Lower lobe of right lung (tissue), 2 donors: ENCODE data around the gene GUCA2B. TPM values are rescaled to one million over a fixed set of nuclear protein-coding genes. Genes with fewer than 3 reads are reported as not detected.

Source experiments
- ATAC-seq, 2 donors: fragments of 200-7000 bp; cut with Tn5 transposase; one replicate each; pipeline ENCODE4 v1.9.1; 2020 to 2022; ENCODE audit warnings: mild to moderate bottlenecking in 2 of 2, moderate library complexity in 2 of 2
- DNase-seq: peaks from one replicate; pipeline ENCODE4 v3.0.0-alpha.2; 2020
- H3K27ac ChIP-seq: fragments of 200-600 bp; one replicate; pipeline ENCODE4 v1.8.0; 2022
- H3K27me3 ChIP-seq: fragments of 200-600 bp; one replicate; pipeline ENCODE4 v1.8.0; 2022; ENCODE audit warnings: low read depth
- H3K36me3 ChIP-seq: fragments of 200-600 bp; one replicate; pipeline ENCODE4 v1.8.0; 2022; ENCODE audit warnings: mild to moderate bottlenecking
- H3K4me1 ChIP-seq: fragments of 200-600 bp; one replicate; pipeline ENCODE4 v1.8.0; 2022
- H3K4me3 ChIP-seq: fragments of 200-600 bp; one replicate; pipeline ENCODE4 v1.8.0; 2022; ENCODE audit warnings: mild to moderate bottlenecking
- H3K9me3 ChIP-seq: fragments of 200-600 bp; one replicate; pipeline ENCODE4 v1.8.0; 2022
- intact Hi-C: fragments of 100-400 bp; cut with DNase I; formaldehyde crosslinking; loops from one replicate; pipeline ENCODE4 v1.11.0; 2022
- total RNA-seq: library from RNA; stranded (reverse); fragmentation: NEBNext Ultra II Directional; extraction: Animal tissue kit (Norgen Biotek cat#: 25700); gene quantifications from one replicate; pipeline ENCODE4 v1.2.1, GENCODE V29; 2021
- TF ChIP-seq, protein P1 (sequence below): fragments of 200-600 bp; IDR thresholded peaks from one replicate; pipeline ENCODE4 v1.8.0; 2022; ENCODE audit warnings: antibody characterized with exemption, mild to moderate bottlenecking
- donor health status: DM: no; HTN: yes; CAD: no; lungs with severe emphysema.

Gene GUCA2B
- total RNA-seq, 1 donor from 2014 or later: not detected

DNA sequence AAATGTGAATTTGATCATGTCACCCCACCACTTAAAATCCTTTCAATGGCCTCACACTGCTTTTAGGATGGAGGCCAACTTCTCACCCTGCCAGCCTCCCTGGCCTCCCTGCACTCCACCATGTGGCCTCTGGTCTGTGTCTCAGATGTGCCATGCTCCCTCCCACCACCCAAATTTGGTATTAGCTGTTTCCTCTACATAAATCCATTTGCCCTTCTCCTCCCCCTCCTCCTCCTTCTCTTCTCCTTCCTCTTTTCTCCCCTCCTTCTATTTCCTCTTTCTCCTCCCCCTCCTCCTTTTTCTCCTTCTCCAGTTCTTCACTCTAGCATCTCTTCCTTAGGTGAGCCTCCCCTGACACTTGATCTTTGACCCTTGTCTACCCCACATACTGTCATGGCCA lies 16.7 kb upstream of the GUCA2B start:
- TF ChIP-seq, protein P1, sequence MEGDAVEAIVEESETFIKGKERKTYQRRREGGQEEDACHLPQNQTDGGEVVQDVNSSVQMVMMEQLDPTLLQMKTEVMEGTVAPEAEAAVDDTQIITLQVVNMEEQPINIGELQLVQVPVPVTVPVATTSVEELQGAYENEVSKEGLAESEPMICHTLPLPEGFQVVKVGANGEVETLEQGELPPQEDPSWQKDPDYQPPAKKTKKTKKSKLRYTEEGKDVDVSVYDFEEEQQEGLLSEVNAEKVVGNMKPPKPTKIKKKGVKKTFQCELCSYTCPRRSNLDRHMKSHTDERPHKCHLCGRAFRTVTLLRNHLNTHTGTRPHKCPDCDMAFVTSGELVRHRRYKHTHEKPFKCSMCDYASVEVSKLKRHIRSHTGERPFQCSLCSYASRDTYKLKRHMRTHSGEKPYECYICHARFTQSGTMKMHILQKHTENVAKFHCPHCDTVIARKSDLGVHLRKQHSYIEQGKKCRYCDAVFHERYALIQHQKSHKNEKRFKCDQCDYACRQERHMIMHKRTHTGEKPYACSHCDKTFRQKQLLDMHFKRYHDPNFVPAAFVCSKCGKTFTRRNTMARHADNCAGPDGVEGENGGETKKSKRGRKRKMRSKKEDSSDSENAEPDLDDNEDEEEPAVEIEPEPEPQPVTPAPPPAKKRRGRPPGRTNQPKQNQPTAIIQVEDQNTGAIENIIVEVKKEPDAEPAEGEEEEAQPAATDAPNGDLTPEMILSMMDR: no peak
- intact Hi-C loops: no loop called here
- ATAC-seq: no peak

DNA sequence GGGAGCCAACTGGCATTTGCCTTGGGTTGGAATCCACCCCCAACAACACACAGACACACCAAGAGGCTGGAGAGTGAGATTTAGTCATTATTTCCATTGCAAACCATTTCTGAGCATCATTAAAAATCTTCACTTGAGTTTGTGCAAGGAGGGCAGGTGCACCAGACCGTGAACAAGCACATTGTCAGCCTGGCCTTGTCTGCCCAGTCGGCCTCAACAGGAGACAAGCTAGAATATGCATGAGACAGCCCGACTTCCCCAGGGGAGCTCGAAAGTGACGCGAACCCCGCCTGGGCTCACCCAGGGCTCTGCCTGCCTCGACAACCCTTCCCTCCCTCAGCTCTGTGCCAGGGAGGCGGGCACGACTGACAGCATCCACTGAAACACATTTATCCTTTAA lies 15.4 kb upstream of the GUCA2B start:
- Histone ChIP-seq H3K27me3 (peaks cover 3% of the 10 kb centered on the region), H3K27ac (no peak overlapping the region), H3K4me3 (no peak overlapping the region), H3K9me3 (no peaks in the 10 kb centered on the region), H3K36me3 (no peaks in the 10 kb centered on the region), H3K4me1 (no peaks in the 10 kb centered on the region)
- TF ChIP-seq, protein P1: no peak
- DNase-seq (no peak), ATAC-seq (no peak)
- intact Hi-C loops: no loop called here

More for the DNA sequence above, 16.7 kb upstream of the GUCA2B start:
- Histone ChIP-seq H3K4me1 (no peaks in the 10 kb centered on the region), H3K36me3 (no peaks in the 10 kb centered on the region), H3K27me3 (peaks cover 3% of the 10 kb centered on the region), H3K27ac (no peak overlapping the region), H3K9me3 (no peaks in the 10 kb centered on the region), H3K4me3 (no peak overlapping the region)
- no peak for DNase-seq

GRCh38 chr1:42138586-42138985 lies 14.6 kb upstream of the GUCA2B start:
- intact Hi-C loops: no loop called here
- Histone ChIP-seq H3K9me3 (no peaks in the 10 kb centered on the region), H3K4me3 (no peak overlapping the region), H3K36me3 (no peaks in the 10 kb centered on the region), H3K4me1 (no peaks in the 10 kb centered on the region), H3K27ac (no peak overlapping the region), H3K27me3 (peaks cover 3% of the 10 kb centered on the region)
- TF ChIP-seq, protein P1: no peak
- no peak for DNase-seq
- ATAC-seq: no peak

- DNase-seq (no peak), ATAC-seq (no peak)
- H3K4me1 ChIP-seq: no peaks in the 10 kb centered on the region
- H3K27ac ChIP-seq: no peak overlapping the region
- no peak overlapping the region for H3K4me3 ChIP-seq
- TF ChIP-seq, protein P1: no peak
- no peaks in the 10 kb centered on the region for H3K36me3 ChIP-seq
- H3K27me3 ChIP-seq: peaks cover 5% of the 10 kb centered on the region
- no peaks in the 10 kb centered on the region for H3K9me3 ChIP-seq
- intact Hi-C loops: no loop called here
Observed at GRCh38 chr1:42139444-42139843, 13.8 kb upstream of the GUCA2B start.

DNA sequence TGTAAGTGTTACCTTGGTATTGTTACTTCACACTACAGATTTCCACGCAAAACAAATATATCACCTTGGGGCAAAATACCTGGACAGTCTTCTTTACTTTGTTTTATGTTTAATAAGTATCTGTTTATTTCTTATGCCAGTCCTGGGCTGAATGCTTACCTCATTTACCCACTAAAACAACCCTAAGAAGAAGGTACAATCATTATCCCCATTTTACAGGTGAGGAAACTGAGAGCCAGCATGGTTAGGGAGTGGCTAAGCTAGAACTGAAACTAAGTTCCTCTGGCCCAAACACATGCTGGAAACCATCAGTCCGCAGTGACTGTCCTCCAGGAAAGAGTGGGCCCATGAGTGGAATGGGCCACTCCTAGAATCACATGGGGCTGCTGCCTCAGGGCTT lies 13.0 kb upstream of the GUCA2B start:
- H3K27ac ChIP-seq: no peak overlapping the region
- peaks cover 13% of the 10 kb centered on the region for H3K27me3 ChIP-seq
- DNase-seq: no peak
- no peak overlapping the region for H3K4me3 ChIP-seq
- H3K36me3 ChIP-seq: no peaks in the 10 kb centered on the region
- ATAC-seq: no peak
- TF ChIP-seq, protein P1: no peak
- no peaks in the 10 kb centered on the region for H3K9me3 ChIP-seq
- intact Hi-C loops: no loop called here
- H3K4me1 ChIP-seq: no peaks in the 10 kb centered on the region

DNA sequence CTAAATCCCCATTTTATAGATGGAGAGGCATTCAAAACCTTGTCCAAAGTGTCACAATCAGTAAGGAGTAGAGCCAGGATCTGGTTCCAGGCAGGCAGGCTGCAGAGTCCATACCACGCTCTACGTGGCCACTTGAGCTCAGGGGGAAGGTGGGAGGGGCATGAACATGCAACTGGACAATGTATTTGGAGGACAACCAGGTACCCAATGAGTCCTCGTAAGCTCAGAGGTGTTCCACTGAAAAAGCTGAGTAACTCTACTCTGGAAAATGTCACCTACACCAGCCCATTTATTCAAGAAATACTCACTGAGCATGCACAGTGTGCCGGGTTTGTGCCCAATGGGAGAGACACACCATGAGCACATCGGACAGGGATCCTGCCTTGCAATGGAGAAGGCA lies 11.2 kb upstream of the GUCA2B start:
- ATAC-seq: no peak
- TF ChIP-seq, protein P1: no peak
- Histone ChIP-seq H3K27me3 (peaks cover 29% of the 10 kb centered on the region), H3K27ac (no peak overlapping the region), H3K4me3 (no peak overlapping the region), H3K36me3 (no peaks in the 10 kb centered on the region), H3K9me3 (no peaks in the 10 kb centered on the region), H3K4me1 (no peaks in the 10 kb centered on the region)
- no peak for DNase-seq
- intact Hi-C loops: no loop called here
